ENCODE measurements around the gene SMIM28.

DNA sequence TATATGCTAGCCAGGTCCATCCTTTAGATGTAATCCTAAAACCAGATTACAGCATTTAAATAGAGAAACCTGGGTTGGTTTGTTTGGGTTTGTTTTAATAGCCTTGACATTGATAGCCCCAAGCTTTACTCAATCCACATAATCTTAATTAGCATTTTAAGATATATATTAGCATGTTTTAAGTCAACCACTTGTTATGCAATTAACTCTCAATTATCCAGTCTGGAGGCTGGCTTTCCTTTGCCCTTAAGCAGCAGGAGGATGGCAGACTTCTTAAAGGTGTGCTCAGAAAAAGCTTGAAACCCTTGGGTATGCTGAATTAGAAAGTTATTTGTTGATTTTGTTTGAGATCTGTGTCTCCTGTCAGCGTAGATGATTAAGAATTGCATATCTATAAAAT, 46.3 kb upstream of the SMIM28 start:
- TF ChIP-seq, protein P1, sequence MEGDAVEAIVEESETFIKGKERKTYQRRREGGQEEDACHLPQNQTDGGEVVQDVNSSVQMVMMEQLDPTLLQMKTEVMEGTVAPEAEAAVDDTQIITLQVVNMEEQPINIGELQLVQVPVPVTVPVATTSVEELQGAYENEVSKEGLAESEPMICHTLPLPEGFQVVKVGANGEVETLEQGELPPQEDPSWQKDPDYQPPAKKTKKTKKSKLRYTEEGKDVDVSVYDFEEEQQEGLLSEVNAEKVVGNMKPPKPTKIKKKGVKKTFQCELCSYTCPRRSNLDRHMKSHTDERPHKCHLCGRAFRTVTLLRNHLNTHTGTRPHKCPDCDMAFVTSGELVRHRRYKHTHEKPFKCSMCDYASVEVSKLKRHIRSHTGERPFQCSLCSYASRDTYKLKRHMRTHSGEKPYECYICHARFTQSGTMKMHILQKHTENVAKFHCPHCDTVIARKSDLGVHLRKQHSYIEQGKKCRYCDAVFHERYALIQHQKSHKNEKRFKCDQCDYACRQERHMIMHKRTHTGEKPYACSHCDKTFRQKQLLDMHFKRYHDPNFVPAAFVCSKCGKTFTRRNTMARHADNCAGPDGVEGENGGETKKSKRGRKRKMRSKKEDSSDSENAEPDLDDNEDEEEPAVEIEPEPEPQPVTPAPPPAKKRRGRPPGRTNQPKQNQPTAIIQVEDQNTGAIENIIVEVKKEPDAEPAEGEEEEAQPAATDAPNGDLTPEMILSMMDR (IDR thresholded peaks at IDR 0.05): no peak
- TF ChIP-seq POLR2A (IDR thresholded peaks at IDR 0.05): no peak
